K562 (cell line): ENCODE measurements around the gene SPARC.

Experiments
- BHLHE40 ChIP-seq: IDR thresholded peaks from 2 replicates; pipeline ENCODE4 v1.6.1; 2011; ENCODE audit warnings: low read length, improper control_type of control experiment
- CEBPZ ChIP-seq: fragments of 150-350 bp; IDR thresholded peaks from 2 replicates; pipeline ENCODE4 v1.6.1; 2014; ENCODE audit warnings: low read depth, mild to moderate bottlenecking, low read length, borderline replicate concordance
- POLR2A ChIP-seq: fragments of 450-650 bp; conservative IDR thresholded peaks from 2 replicates; pipeline ENCODE4 v1.6.1; 2016

GRCh38 chr5:151692312-151692711 lies 5.6 kb upstream of the SPARC start:
- TF ChIP-seq POLR2A: no peak
- no peak for TF ChIP-seq BHLHE40
- TF ChIP-seq CEBPZ: no peak
